ENCODE measurements around the gene KRT82.
"Not testable (repeated sequence)": the region's sequence is repeated elsewhere in the genome, so short reads cannot be mapped to it uniquely, and the experiment has no call there.

Gene KRT82

DNA sequence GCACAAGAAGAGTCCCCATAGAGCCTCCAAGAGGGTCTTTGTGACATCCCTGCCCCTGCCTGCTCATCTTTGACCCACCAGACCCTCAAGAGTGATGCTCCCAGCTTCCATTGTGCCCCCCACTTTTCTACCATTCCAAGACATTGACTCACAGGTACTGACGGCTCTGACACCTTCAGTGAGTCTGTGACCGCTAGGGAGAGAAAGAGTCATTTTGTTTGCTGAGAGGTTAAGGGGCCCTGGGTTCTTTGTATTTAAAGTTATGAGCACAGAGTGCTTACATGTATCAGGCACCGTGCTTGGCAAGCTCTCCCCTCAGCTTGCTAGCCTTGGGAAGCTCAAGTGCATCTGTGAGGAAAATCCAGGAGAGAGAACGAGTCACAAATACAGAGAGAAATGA lies 7.1 kb upstream of the KRT82 start:
- DNase-seq (ENCODE audit: low read depth, low spot score): no peak

DNA sequence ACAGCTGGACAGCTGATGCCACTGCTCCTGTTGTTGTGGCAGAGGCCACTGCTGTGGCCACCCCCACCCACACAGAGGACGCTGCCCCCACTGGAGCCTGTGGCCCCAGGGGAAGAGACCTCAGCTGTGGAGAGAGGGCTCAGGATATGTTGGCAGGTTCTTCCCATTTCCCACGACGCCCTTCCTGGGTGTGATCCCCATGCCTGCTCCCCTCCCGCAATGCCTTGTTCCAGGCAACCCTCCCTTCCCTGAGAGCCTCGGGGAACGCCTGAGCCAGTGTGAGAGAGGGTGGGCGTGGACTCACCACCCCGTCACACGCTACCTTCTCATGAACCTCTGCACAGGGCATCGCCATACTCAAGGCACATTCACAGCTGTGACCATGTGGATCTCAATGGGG lies 5.7 kb upstream of the KRT82 start:
- no peak for DNase-seq (ENCODE audit: low read depth, low spot score)

DNA sequence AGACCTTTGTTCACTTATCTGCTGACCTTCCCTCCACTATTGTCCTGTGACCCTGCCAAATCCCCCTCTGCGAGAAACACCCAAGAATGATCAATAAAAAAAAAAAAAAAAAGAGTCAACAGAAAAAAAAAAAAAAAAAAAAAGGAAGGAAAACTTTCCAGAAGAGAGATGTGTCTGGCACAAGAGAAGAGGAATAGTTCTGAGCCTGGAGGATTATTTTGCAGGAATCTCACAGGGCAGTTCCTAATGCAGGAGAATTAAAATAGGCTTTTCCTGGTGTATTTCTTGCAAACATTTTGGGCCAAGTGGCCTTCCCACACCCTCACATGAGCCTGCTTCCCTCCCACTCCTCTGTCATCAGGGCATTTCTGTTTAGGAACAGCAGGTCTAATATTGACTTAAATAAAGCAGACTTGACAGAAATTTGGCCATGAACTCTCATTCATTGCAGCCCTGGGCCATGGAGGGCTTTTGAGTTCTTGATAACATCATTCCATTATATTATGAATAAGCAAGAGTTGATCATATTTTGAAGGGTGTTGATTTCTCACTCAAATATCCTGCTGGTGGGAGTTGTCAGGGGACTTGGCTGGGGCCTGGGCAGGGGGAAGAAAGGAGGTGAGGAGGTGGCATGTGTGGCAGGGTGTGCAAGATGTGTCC lies 4.6 kb upstream of the KRT82 start:
- DNase-seq (ENCODE audit: low read depth, low spot score): not testable (repeated sequence)

DNA sequence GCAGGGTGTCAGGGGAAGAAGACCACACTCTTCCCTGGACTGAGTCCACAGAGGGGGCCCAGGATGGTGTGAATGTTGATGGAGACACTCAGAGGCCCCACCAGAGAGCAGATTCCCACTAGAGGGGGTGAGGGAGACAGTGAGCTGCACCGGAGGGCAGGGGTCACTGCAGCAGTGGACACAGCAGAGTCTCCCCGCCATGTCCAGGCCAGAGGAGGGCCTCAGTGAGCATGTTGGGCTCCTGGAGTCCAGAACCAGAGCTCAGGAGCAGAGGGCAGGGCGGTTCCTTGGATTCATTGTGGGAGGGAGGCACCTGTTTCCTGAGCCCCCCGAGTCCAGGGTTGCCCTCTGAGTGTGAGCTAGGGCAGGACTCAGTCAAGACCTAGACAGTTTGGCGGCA lies 1.8 kb upstream of the KRT82 start:
- DNase-seq (ENCODE audit: low read depth, low spot score): no peak

DNA sequence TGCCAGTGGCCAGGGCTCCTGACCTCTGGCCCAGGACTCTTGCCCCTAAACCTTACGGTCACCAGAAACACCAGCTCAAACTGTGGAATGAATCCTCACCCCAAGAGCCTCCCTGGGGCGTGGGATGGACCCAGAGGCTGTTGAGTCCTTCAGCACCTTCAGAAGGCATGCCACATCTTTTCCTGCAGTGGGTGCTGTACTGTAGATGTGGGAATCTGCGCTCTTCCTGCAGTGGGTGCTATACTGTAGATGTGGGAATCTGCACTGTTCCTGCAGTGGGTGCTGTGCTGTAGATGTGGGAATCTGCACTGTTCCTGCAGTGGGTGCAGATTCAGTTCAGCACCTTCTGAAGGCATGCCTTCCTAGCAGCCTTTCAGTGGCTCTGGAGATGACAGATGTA lies 1.2 kb downstream of the KRT82 start:
- no peak for DNase-seq (ENCODE audit: low read depth, low spot score)

DNA sequence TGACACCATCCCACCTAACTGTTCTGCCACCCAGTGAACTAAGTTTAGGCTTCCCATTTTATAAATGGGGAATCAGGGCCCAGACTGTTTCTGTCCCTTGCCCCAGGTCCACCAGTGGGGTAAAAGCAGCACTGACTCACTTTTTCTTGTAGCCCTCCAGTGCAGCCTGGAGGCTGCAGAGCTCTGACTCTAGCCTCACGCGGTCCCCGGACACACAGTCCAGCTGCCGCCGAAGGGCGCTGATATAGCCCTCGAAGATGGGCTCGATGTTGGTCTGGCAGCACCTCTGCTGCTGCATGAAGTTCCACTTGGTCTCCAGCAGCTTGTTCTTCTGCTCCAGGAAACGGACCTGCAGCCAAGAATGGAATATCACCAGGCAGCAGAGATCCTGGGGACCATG lies 2.6 kb downstream of the KRT82 start:
- no peak for DNase-seq (ENCODE audit: low read depth, low spot score)

DNA sequence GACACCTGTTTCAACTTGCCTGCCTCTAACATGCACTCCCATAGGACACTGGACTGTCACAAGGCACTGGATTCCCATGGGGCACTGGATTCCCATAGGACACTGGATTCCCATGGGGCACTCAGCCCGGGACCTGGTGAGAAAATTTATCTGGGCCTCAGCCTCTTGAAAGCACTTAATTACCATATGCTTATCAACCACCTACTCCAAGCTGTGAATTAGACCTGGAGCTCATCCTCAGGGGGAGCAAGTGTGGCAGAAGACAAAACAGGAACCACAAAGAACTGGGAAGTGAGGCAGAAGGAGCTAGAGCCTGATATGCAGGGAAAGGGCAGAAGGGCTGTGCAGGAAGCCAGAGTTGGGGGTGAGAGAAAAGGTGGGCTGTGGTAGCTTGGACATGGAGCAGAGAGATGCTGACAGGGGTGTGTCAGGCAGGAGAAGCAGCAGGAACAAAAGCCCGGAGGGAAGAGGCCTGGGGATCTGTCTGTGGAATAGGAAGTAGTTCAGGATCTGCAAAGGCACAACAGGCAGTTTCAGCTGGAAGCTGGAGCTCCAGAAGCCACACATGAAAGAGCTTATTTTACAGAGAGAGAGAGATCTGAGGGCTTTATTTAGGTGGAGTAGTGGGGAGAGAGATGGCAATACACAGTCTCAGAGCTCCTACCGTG lies 3.1 kb downstream of the KRT82 start:
- DNase-seq (ENCODE audit: low read depth, low spot score): no peak

DNA sequence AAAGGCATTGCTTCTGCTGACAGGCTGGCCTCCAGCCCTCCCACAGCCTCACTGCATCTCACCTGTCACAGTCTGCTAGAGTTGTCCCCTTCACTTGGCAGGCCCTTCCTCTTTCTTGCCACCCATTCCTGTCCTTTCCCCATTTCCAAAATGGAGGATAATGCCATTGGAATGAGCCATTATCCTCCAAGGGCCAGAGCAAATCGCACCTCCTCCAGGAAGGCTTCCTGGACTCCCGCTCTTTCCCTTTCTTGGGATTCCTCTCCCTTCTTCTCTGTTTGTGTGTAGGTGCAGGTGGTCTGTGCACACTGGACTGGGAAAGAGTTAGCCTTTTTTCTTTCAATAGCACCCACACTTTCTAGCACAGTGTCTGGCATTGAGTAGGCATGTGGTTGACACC lies 3.8 kb downstream of the KRT82 start:
- DNase-seq (ENCODE audit: low read depth, low spot score): no peak

DNA sequence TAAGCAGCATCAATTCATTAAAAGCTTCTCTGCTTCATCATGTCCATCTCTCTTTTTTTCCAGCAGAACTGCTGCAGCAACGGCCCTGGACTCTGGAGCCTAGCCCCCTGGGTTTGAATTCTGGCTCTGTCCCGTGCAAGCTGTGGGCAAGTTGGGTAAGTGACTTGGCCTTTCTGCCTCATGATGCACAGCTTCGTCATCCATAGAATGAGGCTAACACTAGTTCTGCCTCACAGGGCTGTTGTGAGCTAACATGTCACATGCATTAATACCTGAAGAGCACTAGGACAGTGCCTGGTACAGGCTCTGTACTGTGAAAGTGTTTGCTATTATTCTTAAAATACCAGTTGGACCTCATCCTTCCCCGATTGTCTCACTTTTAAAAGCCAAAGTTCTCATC lies 4.2 kb downstream of the KRT82 start:
- DNase-seq (ENCODE audit: low read depth, low spot score): no peak

DNA sequence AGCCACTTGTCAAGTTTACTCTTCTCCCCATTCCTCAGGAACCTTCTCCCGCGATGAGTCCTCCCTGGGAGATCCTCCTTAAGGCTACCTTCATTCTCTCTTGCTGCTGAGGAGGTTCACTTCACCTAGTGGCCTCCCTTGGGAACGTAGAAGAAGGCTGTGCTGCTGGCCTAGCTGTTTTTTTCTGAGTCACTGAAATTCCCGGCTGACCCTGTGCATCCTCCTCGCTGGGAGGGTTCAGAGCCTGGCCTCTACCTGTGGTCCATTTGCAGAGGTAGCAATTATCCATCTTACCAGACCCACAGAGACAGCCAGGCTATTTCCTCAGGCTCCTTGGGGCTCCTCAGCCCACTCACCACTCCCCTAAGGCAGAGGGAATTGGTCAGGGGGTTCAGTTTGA lies 4.6 kb downstream of the KRT82 start:
- DNase-seq (ENCODE audit: low read depth, low spot score): no peak

DNA sequence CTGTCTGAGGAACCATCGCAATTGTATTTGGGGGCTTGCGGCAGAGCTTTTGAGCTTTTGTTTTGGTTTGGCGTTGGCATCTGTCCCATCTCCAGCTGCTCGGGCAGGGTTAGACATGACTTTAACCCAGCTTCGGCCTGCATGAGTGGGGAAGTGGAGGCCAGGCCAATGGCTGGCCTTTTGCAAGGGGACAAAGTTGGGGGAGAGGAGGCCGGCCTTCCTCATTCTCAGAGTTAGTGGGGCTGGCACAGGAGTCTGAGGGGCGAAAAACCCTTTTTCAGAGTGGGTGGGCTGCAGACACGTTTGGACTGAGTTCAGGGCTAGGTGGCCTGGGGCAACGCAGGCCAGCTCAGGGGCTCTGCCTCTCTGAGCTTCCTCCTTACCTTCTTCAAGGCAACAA lies 5.2 kb downstream of the KRT82 start:
- no peak for DNase-seq (ENCODE audit: low read depth, low spot score)

DNA sequence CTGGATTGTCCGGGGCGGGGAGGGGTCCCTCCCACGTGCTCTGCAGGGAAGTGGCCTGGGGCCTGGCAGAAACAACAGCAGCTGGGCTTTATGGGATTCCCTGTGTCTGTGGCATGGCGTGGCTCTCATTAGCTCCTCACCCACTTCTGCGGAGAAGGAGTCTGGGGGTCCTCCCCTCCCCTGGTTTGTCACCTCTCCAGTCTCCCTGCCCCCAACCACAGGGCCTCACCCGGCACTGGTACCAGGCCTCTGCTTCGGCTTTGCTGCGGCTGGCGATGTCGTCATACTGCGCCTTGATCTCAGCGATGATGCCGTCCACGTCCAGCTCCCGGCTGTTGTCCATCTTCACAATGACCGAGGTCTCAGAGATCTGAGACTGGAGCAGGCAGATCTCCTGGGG lies 6.4 kb downstream of the KRT82 start:
- DNase-seq (ENCODE audit: low read depth, low spot score): no peak

DNA sequence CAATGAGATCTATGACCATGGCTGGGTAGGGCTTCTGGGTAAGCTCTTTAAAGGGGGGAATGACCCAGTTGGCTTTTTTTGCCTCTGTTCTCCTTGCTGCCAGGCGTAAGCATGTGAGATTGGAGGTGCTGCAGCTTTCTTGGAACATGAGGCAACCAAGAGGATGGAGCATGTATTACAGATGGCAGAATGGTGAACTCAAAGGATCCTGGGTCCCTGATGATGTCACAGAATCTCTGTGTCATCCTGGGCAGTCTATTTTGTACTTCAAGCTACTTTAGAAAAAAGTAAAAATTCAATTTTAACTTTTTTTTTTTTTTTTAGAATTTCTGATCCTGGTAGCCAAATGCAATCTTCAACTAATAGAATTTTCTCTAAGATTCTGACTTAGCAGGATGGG lies 8.0 kb downstream of the KRT82 start:
- DNase-seq (ENCODE audit: low read depth, low spot score): no peak

DNA sequence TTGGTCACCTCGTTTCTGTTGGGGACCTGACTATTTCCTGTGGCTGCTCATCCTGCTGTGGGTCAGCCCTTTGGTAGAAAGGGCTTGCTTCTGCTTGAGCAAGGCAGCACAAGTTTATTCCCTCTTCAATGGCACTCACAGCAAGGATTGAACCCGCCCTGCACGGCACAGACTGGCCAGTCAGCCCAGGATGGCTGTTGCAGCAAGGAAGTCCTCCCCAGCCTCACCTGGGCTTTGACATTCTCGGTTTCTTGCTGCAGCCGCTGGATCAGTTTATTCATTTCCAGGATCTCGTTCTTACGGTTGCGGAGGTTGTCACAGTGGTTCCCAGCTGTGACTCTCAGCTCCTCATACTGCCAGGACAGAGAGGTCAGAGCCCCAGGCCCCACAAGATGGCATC lies 9.5 kb downstream of the KRT82 start:
- no peak for DNase-seq (ENCODE audit: low read depth, low spot score)

DNA sequence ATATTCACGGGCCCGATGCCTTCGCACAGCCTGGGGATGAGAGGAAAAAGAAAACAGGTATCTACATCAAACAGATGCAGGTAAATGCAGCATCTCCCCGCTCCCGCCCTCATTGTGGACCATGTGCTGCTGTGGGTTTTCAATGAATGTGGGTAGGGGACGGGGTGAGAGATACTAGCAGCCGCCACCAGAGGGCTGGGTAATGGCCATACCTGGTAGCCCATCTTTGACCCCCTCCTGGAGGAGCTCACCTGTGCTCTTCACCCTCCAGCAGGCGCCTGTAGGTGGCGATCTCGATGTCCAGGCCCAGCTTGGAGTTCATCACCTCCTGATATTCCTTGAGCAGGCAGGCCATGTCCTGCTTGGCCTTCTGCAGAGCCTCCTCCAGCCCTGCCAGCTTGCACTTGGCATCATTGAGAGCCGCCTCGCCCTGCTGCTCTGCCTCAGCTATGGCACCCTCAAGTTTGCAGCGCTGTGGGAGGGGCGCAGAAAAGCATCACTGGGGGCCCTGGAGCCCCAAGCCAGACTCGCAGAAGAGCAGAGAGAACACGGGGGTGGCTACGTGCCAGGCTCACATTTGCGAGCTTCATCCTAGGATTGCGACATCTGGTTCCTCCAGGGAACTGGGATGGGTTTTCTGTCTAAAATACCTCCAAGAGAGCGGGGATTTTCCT lies 10.2 kb downstream of the KRT82 start:
- DNase-seq (ENCODE audit: low read depth, low spot score): no peak

DNA sequence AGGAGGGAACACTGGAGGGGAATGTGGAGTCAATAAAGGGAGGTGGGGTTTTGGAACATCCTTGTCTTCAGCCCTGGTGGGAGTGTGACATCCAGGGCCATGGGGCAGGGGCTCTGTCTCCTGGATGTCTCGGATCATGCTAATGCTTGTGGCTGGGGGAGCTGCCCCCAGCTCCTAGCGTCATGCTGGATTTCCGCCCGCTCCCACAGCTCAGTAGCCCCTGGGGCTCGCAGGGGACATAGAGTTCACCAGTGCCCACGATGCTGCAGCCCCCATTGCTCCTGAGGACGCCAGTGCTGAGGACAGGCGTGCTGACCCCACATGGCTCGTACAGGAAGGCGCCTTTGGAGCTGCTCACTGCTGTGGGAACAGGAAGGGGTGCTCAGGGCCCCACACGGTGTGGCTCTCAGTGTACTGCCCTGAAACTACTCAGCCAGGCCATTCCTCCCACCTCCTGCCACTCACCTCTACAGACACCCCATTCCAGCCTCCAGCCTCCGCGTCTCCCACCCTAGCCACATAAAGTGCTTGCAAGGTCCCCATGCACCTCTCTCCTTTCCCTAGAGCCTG lies 11.2 kb downstream of the KRT82 start:
- DNase-seq (ENCODE audit: low read depth, low spot score): no peak

DNA sequence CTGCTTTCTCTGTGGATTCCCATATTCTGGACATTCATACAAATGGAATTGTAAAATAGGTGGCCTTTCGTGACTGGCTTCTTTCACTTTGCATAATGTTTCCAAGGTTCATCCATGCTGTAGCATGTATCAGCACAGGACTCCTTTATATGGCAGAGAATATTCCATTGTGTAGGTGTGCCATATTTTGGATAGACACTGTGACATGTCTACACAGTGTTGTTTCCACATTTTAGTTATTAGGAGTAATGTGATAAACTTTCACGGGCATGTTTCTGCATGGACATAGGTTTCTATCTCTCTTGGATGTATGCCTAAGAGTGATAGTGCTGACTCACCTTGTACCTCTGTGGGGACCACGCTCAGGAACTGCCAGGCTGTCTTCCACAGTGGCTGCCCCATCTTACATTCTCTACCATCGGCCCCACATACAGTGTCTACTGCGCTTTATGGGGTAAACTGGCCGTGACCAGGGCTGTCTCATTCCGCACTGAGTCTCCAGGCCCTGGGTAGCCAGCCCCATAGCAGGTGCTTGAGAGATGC lies 13.6 kb downstream of the KRT82 start:
- no peak for DNase-seq (ENCODE audit: low read depth, low spot score)

DNA sequence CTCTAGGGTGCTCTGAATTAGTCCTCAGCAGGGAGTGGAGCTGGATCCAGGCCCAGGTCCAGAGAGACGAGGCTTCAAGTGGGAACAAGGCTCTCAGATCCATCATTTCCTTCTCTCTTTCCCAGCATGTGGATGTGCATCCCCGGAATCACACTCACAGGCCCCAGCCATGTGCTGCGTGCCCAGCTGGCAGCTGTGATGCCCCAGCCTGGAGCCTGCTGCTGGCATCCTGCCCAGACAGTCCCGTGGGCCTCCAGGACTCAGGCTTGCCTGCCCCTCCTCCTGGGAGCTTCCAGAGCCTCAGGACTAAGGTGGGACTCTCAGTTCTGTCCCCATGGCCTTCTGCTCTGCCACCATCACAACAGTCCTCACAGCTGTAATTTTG lies 14.5 kb downstream of the KRT82 start:
- DNase-seq (ENCODE audit: low read depth, low spot score): no peak

DNA sequence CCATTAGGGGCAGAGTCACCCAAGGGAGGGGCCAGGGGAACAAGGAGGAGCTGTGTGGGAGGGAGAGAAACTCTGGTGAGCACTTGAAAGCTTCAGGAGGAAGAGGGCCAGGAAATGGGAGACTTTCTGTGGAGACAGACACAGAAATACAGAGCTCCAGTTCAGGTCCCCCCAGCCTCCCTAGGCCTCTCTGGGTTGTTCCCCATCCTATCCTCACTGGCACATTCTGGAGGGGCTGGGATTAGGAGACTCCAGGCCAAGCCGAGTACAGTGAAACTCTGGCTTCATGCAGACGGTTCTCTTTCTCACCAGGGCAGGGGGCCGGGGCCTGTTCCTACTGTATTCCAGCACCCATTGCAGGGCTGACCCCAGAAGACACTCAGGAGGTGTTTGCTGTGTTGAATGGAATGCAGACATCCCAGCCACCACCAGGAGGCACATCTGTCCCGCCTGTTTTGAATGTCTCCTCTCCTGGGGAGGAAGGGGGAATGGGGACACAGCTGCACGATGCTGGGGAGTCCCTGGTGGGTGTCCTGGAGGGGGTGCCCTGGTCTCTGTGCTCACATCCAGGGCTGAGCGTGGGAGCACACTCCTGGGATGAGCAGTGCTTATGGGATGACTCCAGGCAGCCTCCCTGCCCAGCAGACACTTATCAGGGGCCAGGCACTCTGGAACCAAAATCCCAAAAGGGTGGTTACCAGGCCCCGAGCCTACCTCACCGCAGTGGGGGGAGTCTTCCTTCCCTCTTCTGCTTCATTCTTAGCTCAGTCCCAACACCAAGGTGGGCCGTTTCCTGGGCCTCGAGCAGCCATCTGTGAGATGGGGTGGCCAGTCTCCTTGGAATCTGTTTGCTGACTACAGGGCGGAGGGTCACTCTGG lies 15.2 kb downstream of the KRT82 start:
- DNase-seq (ENCODE audit: low read depth, low spot score): no peak

DNA sequence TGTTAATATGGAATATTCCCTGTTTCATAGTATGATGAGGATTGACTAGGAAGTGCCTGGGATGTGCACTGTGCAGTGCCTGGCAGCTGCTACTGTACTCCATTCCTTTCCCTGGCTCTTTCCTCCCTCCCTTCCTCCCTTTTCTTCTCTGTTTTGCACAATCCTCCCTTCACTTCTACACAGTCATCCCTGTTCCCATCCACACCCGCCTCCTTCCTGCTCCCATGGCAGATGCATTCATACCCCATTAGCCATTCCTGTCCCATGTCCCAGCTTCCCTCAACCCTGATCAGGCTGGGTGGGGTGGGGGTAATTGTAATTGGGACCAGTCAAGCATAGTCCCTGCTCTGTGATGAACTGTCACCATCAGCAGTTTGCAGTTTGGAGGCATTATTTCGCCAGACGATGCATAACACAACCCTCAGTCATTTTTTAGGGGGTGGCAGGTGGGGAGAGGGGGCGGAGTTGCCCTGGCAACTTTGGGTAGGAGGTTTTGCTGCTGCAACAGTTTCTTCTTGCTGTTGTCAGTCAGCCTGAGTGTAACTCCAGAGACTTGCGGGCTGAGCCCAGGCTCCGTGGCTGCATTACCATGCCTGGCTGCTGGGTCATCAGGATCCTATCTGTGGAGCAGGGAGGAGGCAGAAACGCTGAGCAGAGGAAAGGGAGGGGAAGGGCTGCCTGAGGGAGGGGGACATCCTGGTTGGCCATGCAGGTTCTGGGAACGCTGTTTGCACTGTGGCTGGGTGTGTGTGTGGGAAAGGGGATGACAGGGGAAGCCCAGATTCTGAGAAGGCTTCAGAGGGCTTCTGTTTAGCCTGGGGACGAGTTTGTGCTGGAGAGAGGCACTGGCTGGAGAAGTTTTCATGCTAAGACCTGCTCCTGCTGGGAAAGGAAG lies 16.6 kb downstream of the KRT82 start:
- DNase-seq (ENCODE audit: low read depth, low spot score): no peak

DNA sequence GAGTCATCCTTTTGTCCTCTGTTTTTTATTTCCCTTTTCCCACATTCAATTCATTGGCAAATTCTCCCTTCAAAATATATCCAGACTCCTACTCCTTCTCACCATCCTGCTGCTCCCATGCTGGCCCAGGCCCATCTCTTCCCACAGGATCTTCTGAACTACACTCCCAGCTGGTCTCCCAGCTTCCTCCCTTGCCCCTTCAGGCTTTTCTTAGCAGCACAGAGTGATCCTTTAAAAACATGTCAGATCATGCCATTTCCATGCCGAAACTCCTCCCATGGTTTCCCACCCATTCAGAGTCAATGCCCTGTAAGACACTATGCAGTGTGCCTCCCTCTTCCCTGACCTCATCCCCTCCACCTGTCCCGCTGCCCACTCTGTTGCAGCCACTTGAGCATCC lies 18.3 kb downstream of the KRT82 start:
- no peak for DNase-seq (ENCODE audit: low read depth, low spot score)

Measured in activated naive CD8-positive, alpha-beta T cell treated with anti-CD3 and anti-CD28 coated beads, Interleukin-2, amount 50 U/mL, for 16 hours (primary cell).